Nephron progenitor cell (in vitro differentiated cells): ENCODE results near the gene CD200R1L.
"Not testable (repeated sequence)": the region's sequence is repeated elsewhere in the genome, so short reads cannot be mapped to it uniquely, and the experiment has no call there.

Source experiments
- DNase-seq: peaks from one replicate; pipeline ENCODE4 v3.0.0; 2021
- H3K27ac Mint-ChIP-seq: 2 replicates; pipeline ENCODE4 v1.8.0; 2021; ENCODE audit warnings: mild to moderate bottlenecking, moderate library complexity, mixed read lengths
- H3K27me3 Mint-ChIP-seq: 2 replicates; pipeline ENCODE4 v1.8.0; 2021; ENCODE audit warnings: mild to moderate bottlenecking, low read depth, mixed read lengths; ENCODE audit not compliant: poor library complexity
- H3K36me3 Mint-ChIP-seq: 2 replicates; pipeline ENCODE4 v1.8.0; 2021; ENCODE audit warnings: low read depth, mixed read lengths
- H3K4me1 Mint-ChIP-seq: 2 replicates; pipeline ENCODE4 v1.8.0; 2021; ENCODE audit warnings: mixed read lengths
- H3K4me3 Mint-ChIP-seq: 2 replicates; pipeline ENCODE4 v1.8.0; 2021; ENCODE audit warnings: mild to moderate bottlenecking, moderate library complexity, mixed read lengths
- H3K9me3 Mint-ChIP-seq: 2 replicates; pipeline ENCODE4 v1.8.0; 2021; ENCODE audit warnings: mild to moderate bottlenecking, moderate library complexity, mixed read lengths
- TF ChIP-seq, protein P1 (sequence below): fragments of 200-600 bp; sonication (generic); IDR thresholded peaks from 2 replicates; pipeline ENCODE4 v1.5.0; 2021; ENCODE audit warnings: antibody characterized with exemption

The CD200R1L gene

GRCh38 chr3:112860898-112861297 lies 14.2 kb upstream of the CD200R1L start:
- Mint-ChIP-seq H3K4me1 (no peaks in the 10 kb centered on the region), H3K36me3 (no peaks in the 10 kb centered on the region), H3K27me3 (no peaks in the 10 kb centered on the region), H3K27ac (no peak overlapping the region), H3K4me3 (no peak overlapping the region), H3K9me3 (peaks cover 22% of the 10 kb centered on the region)
- TF ChIP-seq, protein P1, sequence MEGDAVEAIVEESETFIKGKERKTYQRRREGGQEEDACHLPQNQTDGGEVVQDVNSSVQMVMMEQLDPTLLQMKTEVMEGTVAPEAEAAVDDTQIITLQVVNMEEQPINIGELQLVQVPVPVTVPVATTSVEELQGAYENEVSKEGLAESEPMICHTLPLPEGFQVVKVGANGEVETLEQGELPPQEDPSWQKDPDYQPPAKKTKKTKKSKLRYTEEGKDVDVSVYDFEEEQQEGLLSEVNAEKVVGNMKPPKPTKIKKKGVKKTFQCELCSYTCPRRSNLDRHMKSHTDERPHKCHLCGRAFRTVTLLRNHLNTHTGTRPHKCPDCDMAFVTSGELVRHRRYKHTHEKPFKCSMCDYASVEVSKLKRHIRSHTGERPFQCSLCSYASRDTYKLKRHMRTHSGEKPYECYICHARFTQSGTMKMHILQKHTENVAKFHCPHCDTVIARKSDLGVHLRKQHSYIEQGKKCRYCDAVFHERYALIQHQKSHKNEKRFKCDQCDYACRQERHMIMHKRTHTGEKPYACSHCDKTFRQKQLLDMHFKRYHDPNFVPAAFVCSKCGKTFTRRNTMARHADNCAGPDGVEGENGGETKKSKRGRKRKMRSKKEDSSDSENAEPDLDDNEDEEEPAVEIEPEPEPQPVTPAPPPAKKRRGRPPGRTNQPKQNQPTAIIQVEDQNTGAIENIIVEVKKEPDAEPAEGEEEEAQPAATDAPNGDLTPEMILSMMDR: no peak
- no peak for DNase-seq

DNA sequence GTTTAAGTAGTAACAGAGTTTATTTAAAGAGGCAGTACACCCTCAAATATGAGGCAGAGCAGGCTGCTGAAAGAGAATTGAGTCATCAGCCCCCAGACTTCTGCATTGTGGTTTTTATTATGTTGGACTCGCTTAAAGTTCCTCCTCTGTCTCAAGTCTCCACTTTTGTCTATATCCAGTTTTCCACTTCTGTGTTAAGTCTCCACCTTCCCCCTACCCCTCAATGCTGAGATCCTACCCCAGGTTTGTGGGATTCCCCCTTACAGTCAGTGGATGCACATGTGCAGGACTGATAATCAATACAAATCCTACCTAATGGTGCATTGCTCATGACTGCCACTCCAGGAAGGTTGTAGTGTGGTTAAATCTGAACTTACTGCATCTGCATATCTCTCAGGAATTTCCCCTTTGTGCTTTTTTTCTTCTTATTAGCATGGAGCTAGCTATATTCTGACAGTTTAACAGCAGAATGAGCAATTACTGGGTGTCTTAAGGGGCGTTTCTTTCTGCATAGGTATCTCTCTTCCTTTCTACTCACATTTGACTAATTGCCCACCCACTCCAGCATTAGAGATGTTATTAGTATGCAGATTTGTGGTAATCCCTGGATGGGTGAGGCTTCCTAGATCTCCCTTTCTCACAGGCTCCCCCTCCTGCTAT lies 11.9 kb upstream of the CD200R1L start:
- DNase-seq: no peak
- H3K9me3 Mint-ChIP-seq: peaks cover 29% of the 10 kb centered on the region
- TF ChIP-seq, protein P1: no peak
- no peaks in the 10 kb centered on the region for H3K4me1 Mint-ChIP-seq
- H3K27me3 Mint-ChIP-seq: no peaks in the 10 kb centered on the region
- H3K4me3 Mint-ChIP-seq: no peak overlapping the region
- H3K36me3 Mint-ChIP-seq: no peaks in the 10 kb centered on the region
- H3K27ac Mint-ChIP-seq: no peak overlapping the region

DNA sequence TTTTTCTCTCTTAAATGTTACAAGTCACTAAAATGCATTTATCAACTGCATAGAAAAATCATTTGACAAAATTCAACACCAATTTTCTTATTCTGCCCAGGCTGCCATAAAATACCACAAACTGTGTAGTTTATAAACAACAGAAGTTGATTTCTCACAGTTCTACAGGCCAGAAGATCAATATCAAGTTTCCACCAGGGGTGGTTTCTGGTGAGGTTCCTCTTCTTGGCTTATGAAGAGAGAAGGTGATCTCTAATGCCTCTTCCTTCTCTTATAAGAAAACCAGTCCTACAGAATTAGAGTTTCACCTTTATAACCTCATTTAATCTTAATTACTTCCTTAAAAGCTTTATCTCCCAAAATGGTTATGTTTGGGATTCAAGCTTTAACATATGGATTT lies 10.9 kb upstream of the CD200R1L start:
- Mint-ChIP-seq H3K9me3 (peaks cover 35% of the 10 kb centered on the region), H3K27ac (no peak overlapping the region), H3K4me1 (no peaks in the 10 kb centered on the region), H3K27me3 (no peaks in the 10 kb centered on the region), H3K36me3 (no peaks in the 10 kb centered on the region), H3K4me3 (no peak overlapping the region)
- no peak for DNase-seq
- TF ChIP-seq, protein P1: no peak

- H3K9me3 Mint-ChIP-seq: peaks cover 45% of the 10 kb centered on the region
- H3K4me3 Mint-ChIP-seq: no peak overlapping the region
- TF ChIP-seq, protein P1: no peak
- H3K27me3 Mint-ChIP-seq: no peaks in the 10 kb centered on the region
- H3K36me3 Mint-ChIP-seq: peaks cover 3% of the 10 kb centered on the region
- no peak for DNase-seq
- H3K27ac Mint-ChIP-seq: no peak overlapping the region
- no peaks in the 10 kb centered on the region for H3K4me1 Mint-ChIP-seq
These were observed 9.9 kb upstream of the CD200R1L start for GRCh38 chr3:112856537-112856936.

DNA sequence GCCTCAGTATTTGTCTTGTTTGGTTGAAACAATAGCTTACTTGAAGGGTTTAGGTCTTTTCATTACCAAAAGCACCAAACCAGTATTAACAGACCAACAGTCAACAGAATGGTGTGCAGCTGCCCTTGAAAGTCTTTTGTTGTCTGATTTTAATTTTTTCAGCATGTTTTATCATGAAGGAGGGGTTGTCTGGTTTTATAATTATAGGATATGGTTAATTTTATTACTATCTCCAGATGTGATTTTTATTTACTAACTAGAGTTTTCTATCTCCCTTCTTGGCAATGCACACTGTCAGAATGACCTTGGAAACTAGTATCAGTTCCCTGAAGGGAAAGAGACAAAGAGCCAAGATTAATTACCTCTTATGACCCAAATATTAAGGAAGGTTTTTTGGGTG lies 9.2 kb upstream of the CD200R1L start:
- Mint-ChIP-seq H3K27me3 (no peaks in the 10 kb centered on the region), H3K27ac (no peak overlapping the region), H3K9me3 (peaks cover 51% of the 10 kb centered on the region), H3K4me1 (no peaks in the 10 kb centered on the region), H3K4me3 (no peak overlapping the region), H3K36me3 (peaks cover 3% of the 10 kb centered on the region)
- DNase-seq: no peak
- TF ChIP-seq, protein P1: no peak

- H3K36me3 Mint-ChIP-seq, H3K27ac Mint-ChIP-seq, DNase-seq, H3K4me3 Mint-ChIP-seq, H3K4me1 Mint-ChIP-seq, H3K27me3 Mint-ChIP-seq: not testable (repeated sequence)
- H3K9me3 Mint-ChIP-seq: peaks cover 59% of the 10 kb centered on the region
These were observed 8.4 kb upstream of the CD200R1L start for GRCh38 chr3:112855074-112855473.
